ENCODE results near the gene FMN1.

GRCh38 chr15:33142708-33143107 is 51.8 kb downstream of the FMN1 start:
- TF ChIP-seq CTCF (IDR thresholded peaks at IDR 0.05), result no peak
- TF ChIP-seq POLR2A (IDR thresholded peaks at IDR 0.05), result no peak
